Measurements from ENCODE around the gene NFIC.
A peak's percentile ranks its signal among the peaks of the same experiment; 100 is the strongest.

NFIC gene

DNA sequence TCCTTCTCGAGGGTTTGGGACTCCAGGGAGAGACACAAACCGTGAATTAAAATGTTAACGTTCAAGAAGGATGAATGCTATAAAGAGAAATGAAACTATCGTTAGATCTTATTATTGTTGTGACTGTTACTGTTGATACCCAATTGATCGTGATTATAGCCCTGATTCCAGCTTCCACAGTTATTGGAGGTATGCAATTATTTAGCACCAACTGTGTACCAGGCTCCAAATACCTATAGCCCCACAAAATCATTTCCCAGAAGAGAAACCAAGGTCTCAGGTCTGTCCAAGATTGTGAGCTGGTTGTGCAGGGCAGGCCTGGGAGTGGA, 30.1 kb upstream of the NFIC start:
- ATAC-seq (ENCODE audit: insufficient read depth, low read depth) (no peak), DNase-seq (no peak)
- H4K20me1 ChIP-seq (ENCODE audit: insufficient read depth, low read length), result no peaks in the 10 kb centered on the region
- H3K4me2 ChIP-seq (ENCODE audit: insufficient read depth, low read length), result no peak overlapping the region
- H3K4me1 ChIP-seq (ENCODE audit: insufficient read depth, low read length), result peaks cover 14% of the 10 kb centered on the region
- no peak overlapping the region for H3K4me3 ChIP-seq (ENCODE audit: low read depth in 1 of 2, low read length in 2 of 2)
- H3K36me3 ChIP-seq (ENCODE audit: insufficient read depth, low read length), result no peaks in the 10 kb centered on the region
- no peak overlapping the region for H3K27ac ChIP-seq (ENCODE audit: low read length)
- H3K27me3 ChIP-seq (ENCODE audit: insufficient read depth, low read length, poor library complexity), result no peaks in the 10 kb centered on the region
- TF ChIP-seq EZH2 (IDR thresholded peaks at IDR 0.05; ENCODE audit: borderline replicate concordance, low read depth, low read length, severe bottlenecking), result no peak
- TF ChIP-seq, protein P1, sequence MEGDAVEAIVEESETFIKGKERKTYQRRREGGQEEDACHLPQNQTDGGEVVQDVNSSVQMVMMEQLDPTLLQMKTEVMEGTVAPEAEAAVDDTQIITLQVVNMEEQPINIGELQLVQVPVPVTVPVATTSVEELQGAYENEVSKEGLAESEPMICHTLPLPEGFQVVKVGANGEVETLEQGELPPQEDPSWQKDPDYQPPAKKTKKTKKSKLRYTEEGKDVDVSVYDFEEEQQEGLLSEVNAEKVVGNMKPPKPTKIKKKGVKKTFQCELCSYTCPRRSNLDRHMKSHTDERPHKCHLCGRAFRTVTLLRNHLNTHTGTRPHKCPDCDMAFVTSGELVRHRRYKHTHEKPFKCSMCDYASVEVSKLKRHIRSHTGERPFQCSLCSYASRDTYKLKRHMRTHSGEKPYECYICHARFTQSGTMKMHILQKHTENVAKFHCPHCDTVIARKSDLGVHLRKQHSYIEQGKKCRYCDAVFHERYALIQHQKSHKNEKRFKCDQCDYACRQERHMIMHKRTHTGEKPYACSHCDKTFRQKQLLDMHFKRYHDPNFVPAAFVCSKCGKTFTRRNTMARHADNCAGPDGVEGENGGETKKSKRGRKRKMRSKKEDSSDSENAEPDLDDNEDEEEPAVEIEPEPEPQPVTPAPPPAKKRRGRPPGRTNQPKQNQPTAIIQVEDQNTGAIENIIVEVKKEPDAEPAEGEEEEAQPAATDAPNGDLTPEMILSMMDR (IDR thresholded peaks at IDR 0.05; ENCODE audit: borderline replicate concordance, extremely low read depth, low read length, poor library complexity, severe bottlenecking), result no peak
- H2AFZ ChIP-seq (ENCODE audit: low read depth, low read length), result no peak overlapping the region
- no peak overlapping the region for H3K9ac ChIP-seq (ENCODE audit: low read depth, low read length)
- H3K9me3 ChIP-seq (ENCODE audit: insufficient read depth, low read length, severe bottlenecking), result no peaks in the 10 kb centered on the region
- H3K79me2 ChIP-seq (ENCODE audit: insufficient read depth, low read length), result no peaks in the 10 kb centered on the region

DNA sequence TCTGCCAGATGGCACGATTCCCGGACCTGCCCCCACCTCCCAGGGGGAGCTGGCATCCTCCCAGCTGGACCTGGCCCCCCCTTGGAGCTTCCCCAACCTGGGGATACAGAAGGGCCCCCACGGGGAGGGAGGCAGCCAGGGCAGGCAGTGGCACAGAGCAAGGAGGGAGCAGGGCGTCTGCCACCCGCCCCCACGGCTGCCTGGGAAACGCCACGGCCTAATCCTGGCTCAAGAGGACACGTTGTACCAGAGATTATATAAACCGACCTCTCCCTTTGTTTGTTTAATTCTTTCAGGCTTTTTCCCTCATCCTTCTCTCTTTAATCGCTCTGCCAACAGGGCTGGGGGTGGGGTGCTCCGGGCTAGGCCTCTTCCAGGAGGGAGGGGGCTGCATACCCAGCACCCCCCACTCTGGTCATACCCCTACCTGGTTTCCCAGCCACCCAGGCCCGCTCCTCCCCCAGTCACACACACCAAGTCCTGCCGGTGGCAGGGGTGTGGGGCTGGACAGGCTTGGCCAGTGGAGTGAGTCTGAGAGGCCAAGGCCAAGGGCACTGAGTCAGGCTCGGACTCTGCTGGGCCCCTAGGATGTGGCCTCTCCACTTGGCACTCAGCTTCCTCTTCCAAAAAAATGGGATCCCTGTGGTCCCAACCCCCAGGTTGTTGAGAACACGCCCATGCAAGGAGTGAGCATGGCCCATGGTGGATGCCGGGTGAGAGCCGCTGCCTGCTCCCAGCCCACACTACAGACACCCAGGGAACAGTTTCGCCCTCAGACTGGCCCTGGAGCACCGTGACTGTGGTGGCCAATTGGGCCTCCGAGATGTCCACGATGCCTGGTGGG, 29.5 kb upstream of the NFIC start:
- Histone ChIP-seq H3K27ac (ENCODE audit: low read length) (peak overlapping the region; percentile 66), H4K20me1 (ENCODE audit: insufficient read depth, low read length) (no peaks in the 10 kb centered on the region), H3K4me2 (ENCODE audit: insufficient read depth, low read length) (no peak overlapping the region), H3K4me1 (ENCODE audit: insufficient read depth, low read length) (peaks cover 18% of the 10 kb centered on the region), H3K27me3 (ENCODE audit: insufficient read depth, low read length, poor library complexity) (no peaks in the 10 kb centered on the region), H3K79me2 (ENCODE audit: insufficient read depth, low read length) (no peaks in the 10 kb centered on the region), H2AFZ (ENCODE audit: low read depth, low read length) (no peak overlapping the region), H3K9me3 (ENCODE audit: insufficient read depth, low read length, severe bottlenecking) (no peaks in the 10 kb centered on the region), H3K36me3 (ENCODE audit: insufficient read depth, low read length) (no peaks in the 10 kb centered on the region), H3K4me3 (ENCODE audit: low read depth in 1 of 2, low read length in 2 of 2) (no peak overlapping the region), H3K9ac (ENCODE audit: low read depth, low read length) (no peak overlapping the region; the same call in 1 of the 2 replicates)
- DNase-seq (no peak), ATAC-seq (ENCODE audit: insufficient read depth, low read depth) (no peak)
- TF ChIP-seq, protein P1 (IDR thresholded peaks at IDR 0.05; ENCODE audit: borderline replicate concordance, extremely low read depth, low read length, poor library complexity, severe bottlenecking), result no peak
- no peak for TF ChIP-seq EZH2 (IDR thresholded peaks at IDR 0.05; ENCODE audit: borderline replicate concordance, low read depth, low read length, severe bottlenecking)

DNA sequence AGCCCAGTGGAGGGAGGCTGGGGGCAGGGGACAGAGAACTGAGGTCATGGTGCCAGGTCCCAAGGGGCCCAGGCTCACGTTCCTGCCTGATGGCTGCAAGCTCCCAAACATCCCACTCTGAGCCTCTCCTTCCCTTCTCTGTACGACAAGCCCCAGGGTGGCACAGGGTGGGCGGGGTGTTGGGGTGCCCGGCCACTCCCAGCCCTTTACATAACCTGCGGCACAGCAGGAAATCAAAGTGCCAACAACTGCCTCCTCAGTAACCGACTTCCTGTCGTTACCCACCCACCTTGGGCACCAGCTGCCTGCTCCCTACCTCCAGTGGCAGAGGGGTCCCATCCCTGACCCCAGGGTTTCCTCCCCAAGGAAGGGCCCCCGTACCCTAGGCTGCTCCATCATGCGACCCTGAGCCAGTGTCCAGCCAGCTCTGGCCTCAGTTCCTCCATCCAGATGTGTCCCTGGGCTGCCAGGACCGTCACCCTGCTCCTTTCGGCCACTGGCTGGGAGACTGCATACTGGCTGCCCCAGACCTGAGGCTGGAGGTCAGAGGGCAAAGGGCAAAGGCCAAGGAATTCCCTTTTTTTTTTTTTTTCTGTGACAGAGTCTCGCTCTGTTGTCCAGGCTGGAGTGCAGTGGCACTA, 27.7 kb upstream of the NFIC start:
- TF ChIP-seq, protein P1 (IDR thresholded peaks at IDR 0.05; ENCODE audit: borderline replicate concordance, extremely low read depth, low read length, poor library complexity, severe bottlenecking), result no peak
- TF ChIP-seq EZH2 (IDR thresholded peaks at IDR 0.05; ENCODE audit: borderline replicate concordance, low read depth, low read length, severe bottlenecking), result no peak
- H3K9me3 ChIP-seq (ENCODE audit: insufficient read depth, low read length, severe bottlenecking), result no peaks in the 10 kb centered on the region
- H3K4me3 ChIP-seq (ENCODE audit: low read depth in 1 of 2, low read length in 2 of 2), result peak overlapping the region in 1 of 2 experiments; percentile 46; a peak in 2 of 4 replicates
- peak overlapping the region; percentile 99 for H3K27ac ChIP-seq (ENCODE audit: low read length)
- H3K9ac ChIP-seq (ENCODE audit: low read depth, low read length), result peak overlapping the region; percentile 45
- H3K27me3 ChIP-seq (ENCODE audit: insufficient read depth, low read length, poor library complexity), result no peaks in the 10 kb centered on the region
- H3K79me2 ChIP-seq (ENCODE audit: insufficient read depth, low read length), result no peaks in the 10 kb centered on the region
- peaks cover 18% of the 10 kb centered on the region for H3K4me1 ChIP-seq (ENCODE audit: insufficient read depth, low read length)
- DNase-seq, result peak; percentile 91
- H3K36me3 ChIP-seq (ENCODE audit: insufficient read depth, low read length), result no peaks in the 10 kb centered on the region
- peak overlapping the region; percentile 87 for H2AFZ ChIP-seq (ENCODE audit: low read depth, low read length)
- H4K20me1 ChIP-seq (ENCODE audit: insufficient read depth, low read length), result no peaks in the 10 kb centered on the region
- ATAC-seq (ENCODE audit: insufficient read depth, low read depth), result peak; percentile 96
- H3K4me2 ChIP-seq (ENCODE audit: insufficient read depth, low read length), result peak overlapping the region; percentile 61

Measured in DND-41 (cell line).